Dedifferentiated amniotic fluid mesenchymal stem cell (primary cell): Measurements from ENCODE around the gene CENPB.
A peak's percentile ranks its signal among the peaks of the same experiment; 100 is the strongest.
"Not testable (repeated sequence)": the region's sequence is repeated elsewhere in the genome, so short reads cannot be mapped to it uniquely, and the experiment has no call there.

Experiments
- DNase-seq: peaks from one replicate; pipeline ENCODE4 v3.0.0-alpha.2; 2016; ENCODE audit errors: extremely low spot score

CENPB gene

GRCh38 chr20:3811467-3812258 is 25.1 kb upstream of the CENPB start:
- DNase-seq = peak; percentile 90

- no peak for DNase-seq
These were observed 22.0 kb upstream of the CENPB start for GRCh38 chr20:3808544-3808943.

DNA sequence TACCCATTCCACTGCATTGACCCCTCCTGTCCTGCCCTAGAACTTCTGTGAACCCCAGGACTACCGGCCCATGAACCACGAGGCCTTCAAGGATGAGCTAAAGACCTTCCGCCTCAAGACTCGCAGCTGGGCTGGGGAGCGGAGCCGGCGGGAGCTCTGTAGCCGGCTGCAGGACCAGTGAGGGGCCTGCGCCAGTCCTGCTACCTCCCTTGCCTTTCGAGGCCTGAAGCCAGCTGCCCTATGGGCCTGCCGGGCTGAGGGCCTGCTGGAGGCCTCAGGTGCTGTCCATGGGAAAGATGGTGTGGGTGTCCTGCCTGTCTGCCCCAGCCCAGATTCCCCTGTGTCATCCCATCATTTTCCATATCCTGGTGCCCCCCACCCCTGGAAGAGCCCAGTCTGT is 18.2 kb upstream of the CENPB start:
- DNase-seq = no peak

DNA sequence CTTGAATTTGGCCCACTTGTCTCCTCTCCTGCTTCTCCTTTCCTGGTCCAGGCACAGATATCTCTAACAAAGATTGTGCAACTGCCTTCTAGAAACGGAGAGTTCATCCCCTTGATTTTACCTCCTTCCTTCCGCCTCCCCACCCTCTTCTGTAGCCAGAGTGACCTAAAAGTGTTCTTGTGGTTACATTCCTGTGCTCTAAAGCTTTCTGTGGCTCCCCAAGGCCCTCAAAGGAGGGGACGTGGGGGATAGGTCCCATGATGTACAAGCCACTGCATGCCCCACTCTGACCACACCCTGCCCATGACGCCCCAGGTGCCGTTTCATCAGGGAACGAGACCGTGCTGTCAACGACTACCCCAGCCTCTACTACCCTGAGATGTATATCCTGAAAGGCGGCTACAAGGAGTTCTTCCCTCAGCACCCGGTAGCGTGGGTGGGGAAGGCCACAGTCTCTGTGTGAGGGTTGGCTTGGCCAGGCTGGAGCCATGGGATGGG is 17.8 kb upstream of the CENPB start:
- DNase-seq = no peak

DNA sequence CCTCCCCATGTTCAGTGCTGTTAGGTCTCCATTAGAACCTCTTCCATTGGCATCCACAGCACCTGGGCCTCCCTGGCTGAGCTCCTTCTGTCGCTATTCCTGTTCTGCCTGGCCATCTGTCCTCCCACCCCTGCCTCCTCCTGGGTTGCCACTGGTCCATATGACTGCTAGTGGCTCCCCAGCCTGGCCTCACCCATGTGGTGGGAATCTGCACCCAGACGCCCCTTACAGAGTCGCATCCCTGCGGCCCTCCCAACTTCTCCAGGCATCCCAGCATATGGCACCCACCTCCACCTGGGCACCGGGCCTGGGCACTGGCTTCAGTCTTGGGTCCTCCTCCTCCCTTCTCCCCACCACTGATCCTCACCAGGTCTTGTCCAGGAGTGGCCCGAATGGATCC is 17.3 kb upstream of the CENPB start:
- DNase-seq = no peak

GRCh38 chr20:3803289-3803688 is 16.7 kb upstream of the CENPB start:
- DNase-seq = no peak

DNA sequence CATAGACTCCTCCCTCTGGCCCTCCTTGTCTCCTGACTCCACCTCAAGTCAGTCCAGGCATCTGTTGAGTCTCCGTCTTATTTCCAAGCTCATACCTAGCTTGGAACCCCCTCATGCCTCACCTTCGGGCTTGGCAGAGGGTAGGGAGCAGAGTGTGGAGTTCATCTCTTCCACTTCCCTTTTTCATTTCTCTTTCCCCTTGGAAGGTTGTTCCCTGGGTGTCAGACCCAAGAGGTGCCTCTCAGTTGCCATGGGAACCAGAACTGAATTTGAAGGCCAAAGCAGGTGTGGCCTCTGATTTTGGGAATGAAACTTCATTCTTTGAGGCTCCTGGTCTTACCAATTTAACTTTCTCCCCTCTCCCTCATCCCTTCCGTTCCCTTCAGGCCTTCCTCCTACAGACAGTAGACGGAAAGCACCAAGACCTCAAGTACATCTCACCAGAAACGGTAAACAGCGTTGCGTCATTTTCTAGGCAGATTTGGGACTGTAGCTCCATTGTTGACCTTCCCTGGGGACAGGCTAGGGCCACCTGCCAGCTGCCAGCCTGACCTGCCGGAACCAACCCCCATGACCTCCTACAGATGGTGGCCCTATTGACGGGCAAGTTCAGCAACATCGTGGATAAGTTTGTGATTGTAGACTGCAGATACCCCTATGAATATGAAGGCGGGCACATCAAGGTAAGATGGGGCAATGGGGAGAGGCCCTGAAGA is 16.1 kb upstream of the CENPB start:
- no peak for DNase-seq

DNA sequence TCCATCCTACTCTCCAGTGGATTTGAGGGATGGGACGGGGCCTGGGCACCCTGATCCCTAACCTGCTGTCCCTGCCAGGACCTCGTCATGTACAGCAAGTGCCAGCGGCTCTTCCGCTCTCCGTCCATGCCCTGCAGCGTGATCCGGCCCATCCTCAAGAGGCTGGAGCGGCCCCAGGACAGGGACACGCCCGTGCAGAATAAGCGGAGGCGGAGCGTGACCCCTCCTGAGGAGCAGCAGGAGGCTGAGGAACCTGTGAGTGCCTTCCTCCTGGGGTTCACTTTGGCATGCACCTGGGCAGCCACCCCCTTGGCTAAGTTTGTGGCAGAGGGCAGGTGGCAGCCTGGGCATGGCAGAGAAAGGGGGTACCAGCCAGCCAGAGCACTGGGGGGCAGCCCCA is 15.3 kb upstream of the CENPB start:
- DNase-seq = no peak

DNA sequence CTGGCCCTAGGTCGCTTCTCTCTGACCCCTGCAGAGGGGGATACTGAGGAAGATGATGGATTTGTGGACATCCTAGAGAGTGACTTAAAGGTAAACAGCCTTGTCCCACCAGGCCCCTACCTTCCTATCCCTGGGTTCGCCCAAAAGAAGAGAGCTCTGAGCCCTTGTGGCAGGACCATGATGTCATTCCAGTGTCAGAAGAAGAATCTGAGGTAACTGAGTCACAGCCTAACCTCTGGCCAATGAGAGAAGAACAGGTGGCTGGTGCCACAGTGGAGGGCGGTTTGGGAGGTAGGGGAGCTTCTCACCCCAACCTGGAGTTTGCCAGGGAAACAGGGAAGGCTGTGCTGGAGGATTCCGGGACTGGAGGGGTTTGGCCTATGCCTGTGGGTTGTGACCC is 14.8 kb upstream of the CENPB start:
- no peak for DNase-seq

GRCh38 chr20:3800878-3801260 is 14.3 kb upstream of the CENPB start:
- DNase-seq = no peak

DNA sequence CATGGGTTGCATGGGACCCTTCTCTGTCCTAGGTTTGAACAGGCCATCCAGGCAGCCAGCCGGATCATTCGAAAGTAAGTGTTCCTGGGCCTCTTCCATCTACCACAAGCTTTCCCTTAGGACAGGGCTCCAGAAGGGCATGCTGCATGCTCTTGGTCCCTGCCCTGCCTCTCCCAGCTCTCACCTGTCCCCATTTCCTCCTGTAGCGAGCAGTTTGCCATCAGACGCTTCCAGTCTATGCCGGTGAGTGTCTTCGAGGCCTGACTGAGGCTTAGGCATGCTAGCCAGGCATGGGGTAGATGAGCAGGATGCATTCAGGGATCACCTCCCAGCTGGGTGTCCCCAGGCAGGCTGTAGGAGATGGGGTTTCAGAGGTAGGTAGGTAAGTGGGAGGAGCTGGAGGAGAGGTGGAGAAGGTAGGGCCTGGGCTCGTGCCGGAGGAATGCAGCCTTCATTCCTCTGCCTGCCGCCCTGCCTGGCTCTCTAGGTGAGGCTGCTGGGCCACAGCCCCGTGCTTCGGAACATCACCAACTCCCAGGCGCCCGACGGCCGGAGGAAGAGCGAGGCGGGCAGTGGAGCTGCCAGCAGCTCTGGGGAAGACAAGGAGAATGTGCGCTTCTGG is 13.8 kb upstream of the CENPB start:
- no peak for DNase-seq

DNA sequence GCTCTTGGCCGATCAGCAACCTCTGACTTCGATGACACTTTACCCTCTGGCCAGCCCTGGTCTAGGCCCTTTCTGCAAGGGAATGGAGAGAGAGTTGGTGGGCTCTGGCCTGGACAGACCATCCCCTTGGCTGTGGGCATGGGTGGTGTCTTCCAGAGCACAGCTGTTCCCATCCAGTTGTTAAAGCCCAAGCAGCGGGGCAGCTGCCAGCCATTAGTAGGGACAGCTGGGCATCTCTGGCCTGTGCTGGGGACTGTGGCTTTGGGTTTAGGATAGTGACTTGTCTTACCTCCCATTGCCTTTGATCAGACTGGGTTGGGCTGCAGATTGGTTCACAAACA is 12.3 kb upstream of the CENPB start:
- no peak for DNase-seq

DNA sequence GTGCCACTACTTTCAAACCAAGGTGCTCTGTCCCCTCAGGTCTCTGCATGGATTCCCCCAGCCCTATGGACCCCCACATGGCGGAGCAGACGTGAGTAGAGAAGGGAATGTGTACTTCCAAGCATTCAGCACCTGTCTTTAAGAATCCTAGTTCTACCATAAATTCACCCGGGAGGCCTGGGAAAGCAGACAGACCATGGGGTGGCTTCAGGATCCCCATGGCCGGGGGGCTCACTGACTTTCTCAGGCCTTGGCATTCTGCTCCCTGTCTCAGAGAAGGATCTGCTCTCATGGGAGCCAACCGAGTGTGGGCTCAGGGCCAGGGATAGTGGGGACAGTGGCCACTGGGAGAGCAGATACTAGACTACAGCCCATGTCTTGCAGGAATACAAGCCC is 11.8 kb upstream of the CENPB start:
- DNase-seq = no peak

- DNase-seq = no peak
These were observed 11.2 kb upstream of the CENPB start for GRCh38 chr20:3797592-3798372.

DNA sequence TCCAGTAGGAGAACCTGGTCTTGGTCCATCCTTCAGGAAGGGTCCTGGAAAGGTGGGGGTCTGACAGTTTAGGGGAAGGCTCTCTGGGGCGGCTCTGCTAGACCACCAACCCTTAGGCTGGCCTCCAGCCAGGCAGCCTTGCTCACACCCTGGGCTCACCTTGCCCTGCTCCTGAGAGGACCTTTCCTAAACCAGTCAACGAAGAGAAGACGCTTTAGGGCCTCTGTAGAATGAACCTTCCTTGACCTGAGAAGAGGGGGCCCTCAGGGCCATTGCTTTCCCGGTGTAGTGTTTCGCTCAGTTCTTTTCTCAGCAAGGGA is 10.6 kb upstream of the CENPB start:
- DNase-seq = no peak

DNA sequence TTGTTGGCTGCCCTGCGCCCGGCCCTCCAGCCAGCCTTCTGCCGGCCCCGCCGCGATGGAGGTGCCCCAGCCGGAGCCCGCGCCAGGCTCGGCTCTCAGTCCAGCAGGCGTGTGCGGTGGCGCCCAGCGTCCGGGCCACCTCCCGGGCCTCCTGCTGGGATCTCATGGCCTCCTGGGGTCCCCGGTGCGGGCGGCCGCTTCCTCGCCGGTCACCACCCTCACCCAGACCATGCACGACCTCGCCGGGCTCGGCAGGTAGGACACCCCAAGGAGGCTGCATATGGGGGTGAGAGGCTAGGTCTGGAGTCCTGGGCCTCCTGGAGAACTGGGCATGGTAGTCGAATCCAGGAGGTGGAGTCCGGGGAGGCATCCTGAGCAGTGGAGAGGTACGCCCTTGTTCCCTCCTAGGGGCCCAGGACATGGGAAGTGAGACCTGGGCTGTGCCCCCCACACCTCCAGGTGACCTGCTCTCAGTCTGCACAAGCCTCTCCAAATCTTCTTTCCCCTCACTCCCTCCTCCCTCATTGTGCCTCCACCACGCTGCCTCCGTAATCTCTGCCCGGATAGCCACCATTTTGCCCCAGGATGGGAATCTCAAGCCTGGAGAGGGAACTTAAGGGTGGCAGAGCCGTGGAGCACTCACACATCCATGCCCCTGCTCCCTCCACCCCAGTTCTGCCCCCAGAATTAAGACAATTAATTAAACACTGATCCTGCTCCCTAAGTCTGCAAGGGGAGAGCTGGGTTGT is 10.1 kb upstream of the CENPB start:
- no peak for DNase-seq

DNA sequence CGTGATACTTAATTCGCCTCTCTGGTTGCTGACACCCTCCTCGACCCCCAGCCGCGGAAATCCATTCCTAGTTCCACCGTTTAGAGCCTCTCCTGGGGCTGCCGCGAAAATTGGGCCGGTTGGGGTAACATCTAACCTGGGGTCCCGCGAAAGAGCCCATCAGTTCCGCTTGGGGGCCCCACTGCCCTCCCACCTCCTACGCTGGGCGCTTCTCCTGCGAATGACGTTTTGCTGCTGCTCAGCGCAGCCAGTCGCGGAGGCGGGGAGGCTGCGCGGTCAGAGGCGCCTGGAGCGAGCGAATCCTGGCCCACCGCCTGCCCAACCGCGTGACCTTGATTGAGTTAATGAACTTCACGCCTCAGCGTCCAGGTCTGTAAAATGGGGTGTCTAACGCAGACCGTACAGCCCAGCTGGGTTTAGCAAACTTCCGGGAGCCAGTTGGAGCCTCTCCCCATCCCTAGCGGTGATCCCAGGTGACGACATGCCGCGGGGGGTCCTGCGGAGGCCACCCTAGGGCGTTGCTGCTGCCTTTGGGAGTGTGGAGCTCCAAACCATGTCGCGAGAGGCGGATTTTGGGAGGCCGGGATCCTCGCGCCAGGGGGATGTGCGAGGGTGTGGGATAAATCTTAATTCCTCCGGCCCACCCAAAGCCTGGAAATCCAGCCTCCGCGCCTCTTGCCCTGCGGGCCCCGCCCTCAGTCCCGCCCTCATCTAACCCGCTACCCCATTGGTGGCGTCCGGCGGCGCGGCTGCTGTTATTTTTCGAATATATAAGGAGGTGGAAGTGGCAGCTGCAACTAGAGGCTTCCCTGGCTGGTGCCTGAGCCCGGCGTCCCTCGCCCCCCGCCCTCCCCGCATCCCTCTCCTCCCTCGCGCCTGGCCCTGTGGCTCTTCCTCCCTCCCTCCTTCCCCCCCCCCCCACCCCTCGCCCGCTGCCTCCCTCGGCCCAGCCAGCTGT is 9.2 kb upstream of the CENPB start, which contains the start of gene CDC25B:
CDC25B (plus strand) TSS at position 800 of the 958 bp plus-strand sequence. CDS start 222 bp downstream, outside the sequence.
- peak; percentile 89 for DNase-seq

- DNase-seq = no peak
These were observed 8.3 kb upstream of the CENPB start for GRCh38 chr20:3794701-3795420.

GRCh38 chr20:3794168-3794567 is 7.6 kb upstream of the CENPB start:
- DNase-seq = not testable (repeated sequence)

DNA sequence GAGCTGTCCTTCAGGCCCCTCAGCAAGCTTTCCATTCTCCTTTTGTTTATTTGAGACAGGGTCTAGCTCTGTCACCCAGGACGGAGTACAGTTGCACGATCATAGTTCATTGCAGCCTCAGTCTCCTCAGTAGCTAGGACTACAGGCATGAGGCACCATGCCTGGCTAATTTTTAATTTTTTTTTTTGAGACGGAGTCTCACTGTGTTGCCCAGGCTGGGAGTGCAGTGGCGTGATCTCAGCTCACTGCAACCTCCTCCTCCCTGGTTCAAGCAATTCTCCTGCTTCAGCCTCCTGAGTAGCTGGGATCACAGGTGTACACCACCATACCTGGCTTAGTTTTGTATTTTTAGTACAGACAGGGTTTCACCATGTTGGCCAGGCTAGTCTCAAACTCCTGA is 2.7 kb upstream of the CENPB start:
- not testable (repeated sequence) for DNase-seq
